ENCODE data around the gene STIL. TPM values are rescaled to one million over a fixed set of nuclear protein-coding genes. Genes with fewer than 3 reads are reported as not detected.

Gene STIL
- polyA plus RNA-seq, 2 donors = 1.6 to 2.4 TPM

DNA sequence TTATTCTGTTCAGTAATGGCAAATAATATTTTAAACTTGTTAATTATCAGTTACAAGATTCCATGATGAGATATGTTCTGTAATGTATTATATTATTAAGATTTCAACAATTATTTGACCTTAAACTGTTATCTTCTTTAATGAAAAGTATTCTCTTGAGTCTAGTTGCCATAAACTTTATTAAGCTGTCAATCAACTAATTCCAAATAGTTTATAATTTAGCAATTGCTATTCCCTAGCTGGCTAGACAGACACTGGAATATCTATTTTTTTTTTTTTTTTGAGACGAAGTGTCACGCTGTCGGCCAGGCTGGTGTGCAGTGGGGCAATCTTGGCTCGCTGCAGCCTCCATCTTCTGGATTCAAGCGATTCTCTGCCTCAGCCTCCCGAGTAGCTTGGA, 23.4 kb upstream of the STIL start:
- no peaks in the 10 kb centered on the region for H3K36me3 ChIP-seq (ENCODE audit: control insufficient read depth in 2 of 2, insufficient read depth in 2 of 2, low read length in 1 of 2)
- H3K9me3 ChIP-seq (ENCODE audit: control insufficient read depth in 2 of 2, insufficient read depth in 1 of 2, low read depth in 1 of 2, low read length in 1 of 2) = no peaks in the 10 kb centered on the region
- WGBS, 2 donors = 82 to 88% methylated on average over 6 of the region's 6 CpGs
- H3K27me3 ChIP-seq (ENCODE audit: control insufficient read depth in 1 of 2, insufficient read depth in 2 of 2, low read length in 2 of 2) = no peaks in the 10 kb centered on the region
- peaks cover 1 to 3% of the 10 kb centered on the region in 2 donors for H3K4me1 ChIP-seq (ENCODE audit: control insufficient read depth in 2 of 2, insufficient read depth in 2 of 2, low read length in 1 of 2)
- H3K4me3 ChIP-seq (ENCODE audit: low read depth in 1 of 2, low read length in 2 of 2) = no peak overlapping the region
- no peak overlapping the region for H3K27ac ChIP-seq (ENCODE audit: low read depth in 2 of 2, low read length in 1 of 2)

DNA sequence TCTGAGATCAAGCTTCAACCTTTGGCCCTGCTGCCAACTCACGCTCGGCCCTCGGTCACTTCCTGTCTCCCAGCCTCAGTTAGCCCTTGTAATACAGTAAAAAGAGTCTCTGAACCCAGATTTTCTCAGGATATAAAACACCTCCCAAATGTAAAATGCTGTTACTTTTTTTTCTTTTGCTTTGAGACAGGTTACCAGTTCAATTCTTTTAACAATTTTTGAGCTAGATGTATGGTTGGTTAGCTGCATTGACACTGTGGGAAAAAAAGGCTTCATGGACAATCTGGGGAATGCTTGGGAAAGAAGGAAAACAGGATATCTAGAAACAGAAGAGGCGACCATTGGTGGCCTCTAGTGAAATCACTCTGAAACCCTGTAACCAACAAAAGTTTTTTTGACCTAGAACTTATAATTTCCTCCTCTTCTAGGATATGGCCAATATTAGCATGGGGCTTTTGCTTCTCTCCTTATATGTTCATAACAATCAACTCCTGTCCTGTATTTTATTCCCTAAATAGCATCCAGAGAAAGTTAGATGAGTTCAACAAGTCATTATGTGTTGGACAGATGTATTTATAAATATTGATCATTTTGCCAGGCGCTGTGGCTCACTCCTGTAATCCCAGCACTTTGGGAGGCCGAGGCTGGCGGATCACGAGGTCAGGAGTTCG, 21.0 kb upstream of the STIL start:
- no peaks in the 10 kb centered on the region for H3K36me3 ChIP-seq (ENCODE audit: control insufficient read depth in 2 of 2, insufficient read depth in 2 of 2, low read length in 1 of 2)
- 45 to 47% methylated on average over 9 of the region's 9 CpGs for WGBS, 2 donors
- no peaks in the 10 kb centered on the region for H3K9me3 ChIP-seq (ENCODE audit: control insufficient read depth in 2 of 2, insufficient read depth in 1 of 2, low read depth in 1 of 2, low read length in 1 of 2)
- peaks cover 3% of the 10 kb centered on the region in 2 donors for H3K4me1 ChIP-seq (ENCODE audit: control insufficient read depth in 2 of 2, insufficient read depth in 2 of 2, low read length in 1 of 2)
- H3K4me3 ChIP-seq (ENCODE audit: low read depth in 1 of 2, low read length in 2 of 2) = peak overlapping the region; percentile 86 to 96
- H3K27me3 ChIP-seq (ENCODE audit: control insufficient read depth in 1 of 2, insufficient read depth in 2 of 2, low read length in 2 of 2) = no peaks in the 10 kb centered on the region
- peak overlapping the region; percentile 98 to 99 for H3K27ac ChIP-seq (ENCODE audit: low read depth in 2 of 2, low read length in 1 of 2)

DNA sequence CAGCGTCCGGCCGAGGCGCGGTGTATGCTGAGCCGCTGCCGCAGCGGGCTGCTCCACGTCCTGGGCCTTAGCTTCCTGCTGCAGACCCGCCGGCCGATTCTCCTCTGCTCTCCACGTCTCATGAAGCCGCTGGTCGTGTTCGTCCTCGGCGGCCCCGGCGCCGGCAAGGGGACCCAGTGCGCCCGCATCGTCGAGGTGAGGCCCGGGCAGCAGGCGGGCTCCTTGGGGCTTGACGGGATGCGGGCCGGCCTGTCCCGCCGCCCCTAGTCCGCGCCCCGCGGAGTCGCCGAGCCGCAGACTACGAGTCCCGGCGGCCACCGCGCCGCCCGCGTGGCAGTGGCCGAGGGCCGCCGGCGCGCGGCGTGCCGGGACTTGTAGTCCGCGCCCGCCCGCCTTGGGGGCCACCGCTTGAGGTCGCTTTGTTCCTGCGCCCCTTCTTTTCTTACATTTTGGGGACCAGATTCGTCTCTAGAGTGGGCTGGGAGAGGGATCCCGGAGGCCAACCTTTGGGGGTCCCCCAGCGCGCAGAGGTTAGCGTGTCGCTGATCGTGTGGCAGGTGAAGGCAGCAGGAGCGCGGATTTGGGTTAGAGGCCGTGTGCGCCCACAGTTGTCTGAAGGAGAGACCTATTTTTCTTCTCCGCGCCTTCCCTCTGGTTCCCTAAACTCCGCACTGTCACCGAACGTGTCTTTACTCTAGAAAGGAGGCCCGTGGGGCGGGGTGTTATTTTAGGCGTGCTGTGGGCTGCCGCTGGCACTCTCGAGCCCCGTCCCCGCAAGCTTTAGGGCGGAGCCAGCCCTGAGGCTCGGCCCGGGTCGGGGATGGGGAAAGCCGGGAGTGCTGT, 20.2 kb upstream of the STIL start:
- H3K36me3 ChIP-seq (ENCODE audit: control insufficient read depth in 2 of 2, insufficient read depth in 2 of 2, low read length in 1 of 2) = no peaks in the 10 kb centered on the region
- 0 to 1% methylated on average over 89 to 90 of the region's 90 CpGs for WGBS, 2 donors
- peak overlapping the region; percentile 86 to 96 for H3K4me3 ChIP-seq (ENCODE audit: low read depth in 1 of 2, low read length in 2 of 2)
- peaks cover 3% of the 10 kb centered on the region in 2 donors for H3K4me1 ChIP-seq (ENCODE audit: control insufficient read depth in 2 of 2, insufficient read depth in 2 of 2, low read length in 1 of 2)
- H3K27ac ChIP-seq (ENCODE audit: low read depth in 2 of 2, low read length in 1 of 2) = peak overlapping the region; percentile 98 to 99
- no peaks in the 10 kb centered on the region for H3K9me3 ChIP-seq (ENCODE audit: control insufficient read depth in 2 of 2, insufficient read depth in 1 of 2, low read depth in 1 of 2, low read length in 1 of 2)
- no peaks in the 10 kb centered on the region for H3K27me3 ChIP-seq (ENCODE audit: control insufficient read depth in 1 of 2, insufficient read depth in 2 of 2, low read length in 2 of 2)

DNA sequence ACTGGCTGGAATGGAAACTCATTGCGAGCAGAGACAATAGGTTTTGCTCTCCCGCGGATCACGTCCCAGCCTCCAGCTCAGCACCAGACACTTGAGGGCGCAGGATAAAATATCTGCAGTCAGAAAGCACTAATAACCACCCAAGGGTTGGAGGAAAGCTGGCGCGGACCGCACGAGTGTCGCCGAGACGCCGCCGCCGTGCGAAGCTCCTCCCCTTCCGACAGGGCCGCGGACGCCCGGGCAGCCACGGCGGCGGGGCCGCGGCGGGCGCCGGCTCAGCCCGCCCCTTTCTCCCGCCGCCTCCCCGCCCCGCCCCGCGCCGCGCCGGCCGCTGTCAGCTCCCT, 19.6 kb upstream of the STIL start, which contains the start of gene CMPK1:
Gene CMPK1 (plus strand): TSS at position 213 of the 344 bp plus-strand sequence. CDS start 156 bp downstream, outside the sequence.
- Histone ChIP-seq H3K9me3 (ENCODE audit: control insufficient read depth in 2 of 2, insufficient read depth in 1 of 2, low read depth in 1 of 2, low read length in 1 of 2) (no peaks in the 10 kb centered on the region), H3K4me1 (ENCODE audit: control insufficient read depth in 2 of 2, insufficient read depth in 2 of 2, low read length in 1 of 2) (peaks cover 3% of the 10 kb centered on the region in 2 donors), H3K36me3 (ENCODE audit: control insufficient read depth in 2 of 2, insufficient read depth in 2 of 2, low read length in 1 of 2) (no peaks in the 10 kb centered on the region), H3K4me3 (ENCODE audit: low read depth in 1 of 2, low read length in 2 of 2) (peak within 1 kb of the TSS; percentile 86 to 96), H3K27ac (ENCODE audit: low read depth in 2 of 2, low read length in 1 of 2) (peak within 1 kb of the TSS; percentile 98 to 99), H3K27me3 (ENCODE audit: control insufficient read depth in 1 of 2, insufficient read depth in 2 of 2, low read length in 2 of 2) (no peaks in the 10 kb centered on the region)
- WGBS, 2 donors = 0 to 1% methylated on average over 20 to 40 of the region's 40 CpGs

DNA sequence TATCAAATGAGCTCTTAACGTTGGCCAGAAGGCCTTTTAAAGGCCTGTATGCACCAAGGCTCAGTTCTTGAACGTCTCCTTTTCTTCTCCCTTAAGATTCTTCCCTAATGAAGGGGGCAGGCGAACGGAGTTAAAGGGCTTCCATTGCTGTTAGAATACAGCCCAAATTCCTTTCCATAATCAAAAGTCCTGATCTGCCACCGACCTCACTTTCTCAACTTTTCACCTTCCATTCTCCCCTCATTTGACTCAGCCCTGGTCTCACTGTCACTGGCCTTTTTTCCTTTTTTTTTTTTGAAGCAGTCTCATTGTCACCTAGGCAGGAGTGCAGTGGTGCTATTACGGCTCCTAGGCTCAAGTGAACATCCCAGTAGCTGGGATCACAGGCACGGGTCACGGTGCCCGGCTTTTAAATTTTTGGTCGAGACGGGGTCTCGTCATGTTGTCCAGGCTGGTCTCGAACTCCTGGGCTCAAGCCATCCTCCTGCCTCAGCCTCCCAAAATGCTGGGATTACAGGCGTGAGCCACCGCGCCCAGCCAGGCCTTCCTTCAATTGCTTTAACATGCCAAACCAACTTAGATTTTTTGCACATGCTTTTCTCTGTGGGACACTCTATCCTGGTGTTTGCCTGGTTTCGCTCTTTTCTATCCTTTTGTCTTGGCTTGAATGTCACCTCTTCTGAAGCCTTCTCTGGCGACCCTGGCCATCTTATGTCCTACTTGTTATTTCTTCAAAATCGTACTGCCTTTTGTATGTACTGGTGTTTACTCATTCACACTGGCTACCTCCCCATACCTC, 19.0 kb upstream of the STIL start:
- Histone ChIP-seq H3K27ac (ENCODE audit: low read depth in 2 of 2, low read length in 1 of 2) (peak overlapping the region; percentile 98 to 99), H3K36me3 (ENCODE audit: control insufficient read depth in 2 of 2, insufficient read depth in 2 of 2, low read length in 1 of 2) (no peaks in the 10 kb centered on the region), H3K4me1 (ENCODE audit: control insufficient read depth in 2 of 2, insufficient read depth in 2 of 2, low read length in 1 of 2) (peaks cover 3% of the 10 kb centered on the region in 2 donors), H3K27me3 (ENCODE audit: control insufficient read depth in 1 of 2, insufficient read depth in 2 of 2, low read length in 2 of 2) (no peaks in the 10 kb centered on the region), H3K9me3 (ENCODE audit: control insufficient read depth in 2 of 2, insufficient read depth in 1 of 2, low read depth in 1 of 2, low read length in 1 of 2) (no peaks in the 10 kb centered on the region), H3K4me3 (ENCODE audit: low read depth in 1 of 2, low read length in 2 of 2) (peak overlapping the region; percentile 86 to 96)
- 34 to 40% methylated on average over 19 of the region's 19 CpGs for WGBS, 2 donors

DNA sequence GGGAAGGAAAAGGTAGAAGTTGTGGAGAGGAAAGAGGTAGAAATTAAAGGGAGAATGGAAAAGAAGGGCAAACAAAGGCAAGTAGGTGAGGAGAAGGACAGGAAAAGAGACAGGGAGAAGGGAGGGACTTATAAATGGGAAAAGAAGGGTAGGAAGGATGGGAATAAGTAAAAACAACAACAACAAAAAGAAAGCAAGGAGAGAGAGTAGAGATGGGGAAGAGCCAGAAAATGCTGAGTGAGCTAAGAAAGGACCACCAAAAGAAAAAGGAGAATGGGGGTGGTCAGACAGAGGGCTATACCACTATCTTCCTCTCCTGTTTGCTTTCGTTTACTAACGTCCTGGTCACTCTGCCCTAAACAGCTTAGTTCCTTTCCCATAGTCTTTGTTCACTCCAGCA, 17.9 kb upstream of the STIL start:
- no peak overlapping the region for H3K4me3 ChIP-seq (ENCODE audit: low read depth in 1 of 2, low read length in 2 of 2)
- H3K27ac ChIP-seq (ENCODE audit: low read depth in 2 of 2, low read length in 1 of 2) = no peak overlapping the region
- no peaks in the 10 kb centered on the region for H3K27me3 ChIP-seq (ENCODE audit: control insufficient read depth in 1 of 2, insufficient read depth in 2 of 2, low read length in 2 of 2)
- H3K9me3 ChIP-seq (ENCODE audit: control insufficient read depth in 2 of 2, insufficient read depth in 1 of 2, low read depth in 1 of 2, low read length in 1 of 2) = no peaks in the 10 kb centered on the region
- peaks cover 3 to 5% of the 10 kb centered on the region in 2 donors for H3K4me1 ChIP-seq (ENCODE audit: control insufficient read depth in 2 of 2, insufficient read depth in 2 of 2, low read length in 1 of 2)
- no peaks in the 10 kb centered on the region for H3K36me3 ChIP-seq (ENCODE audit: control insufficient read depth in 2 of 2, insufficient read depth in 2 of 2, low read length in 1 of 2)
- 85 to 89% methylated on average over 2 of the region's 2 CpGs for WGBS, 2 donors

DNA sequence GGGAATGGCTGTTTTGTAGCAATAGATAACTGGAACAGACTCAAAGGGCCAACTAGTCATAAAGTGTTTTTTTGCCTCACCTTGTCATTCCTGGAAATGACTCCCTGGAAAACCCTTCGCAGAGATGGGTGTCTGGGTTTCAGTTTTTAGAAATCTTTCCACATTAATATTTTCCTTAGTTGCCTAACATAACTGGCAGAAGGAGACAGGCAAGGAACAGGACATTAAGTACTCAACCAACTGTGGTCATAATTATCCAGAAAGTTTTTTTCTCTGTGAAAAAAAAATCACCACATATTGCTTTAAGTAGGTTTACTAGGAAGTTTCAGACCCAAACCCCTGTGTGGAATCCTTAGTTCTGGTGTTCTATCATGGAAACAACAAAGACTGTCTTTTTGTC, 16.3 kb upstream of the STIL start:
- 83 to 91% methylated on average over 1 of the region's 1 CpG for WGBS, 2 donors
- no peak overlapping the region for H3K4me3 ChIP-seq (ENCODE audit: low read depth in 1 of 2, low read length in 2 of 2)
- H3K36me3 ChIP-seq (ENCODE audit: control insufficient read depth in 2 of 2, insufficient read depth in 2 of 2, low read length in 1 of 2) = no peaks in the 10 kb centered on the region
- no peaks in the 10 kb centered on the region for H3K9me3 ChIP-seq (ENCODE audit: control insufficient read depth in 2 of 2, insufficient read depth in 1 of 2, low read depth in 1 of 2, low read length in 1 of 2)
- H3K4me1 ChIP-seq (ENCODE audit: control insufficient read depth in 2 of 2, insufficient read depth in 2 of 2, low read length in 1 of 2) = peaks cover 3% of the 10 kb centered on the region in 2 donors
- no peak overlapping the region for H3K27ac ChIP-seq (ENCODE audit: low read depth in 2 of 2, low read length in 1 of 2)
- no peaks in the 10 kb centered on the region for H3K27me3 ChIP-seq (ENCODE audit: control insufficient read depth in 1 of 2, insufficient read depth in 2 of 2, low read length in 2 of 2)

DNA sequence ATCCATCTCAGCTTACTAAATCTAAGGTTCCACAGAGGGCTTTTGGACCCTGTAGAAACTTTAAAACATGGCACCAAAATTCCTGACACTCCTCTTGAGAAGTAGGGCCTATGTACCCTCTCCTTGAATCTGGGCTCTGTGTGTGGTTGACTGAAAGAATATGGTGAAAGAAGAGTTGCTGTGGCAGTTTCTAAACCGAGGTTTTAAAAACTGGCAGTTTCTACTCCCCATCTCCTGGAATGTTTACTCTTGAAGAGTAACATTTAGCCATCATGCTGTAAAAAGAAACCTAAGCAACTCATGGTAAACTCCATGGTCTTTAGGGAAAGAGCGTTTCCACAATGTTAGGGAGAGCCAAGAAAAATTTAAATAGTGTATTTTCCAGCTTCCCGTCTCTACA, 15.0 kb upstream of the STIL start:
- H3K27me3 ChIP-seq (ENCODE audit: control insufficient read depth in 1 of 2, insufficient read depth in 2 of 2, low read length in 2 of 2) = no peaks in the 10 kb centered on the region
- H3K4me3 ChIP-seq (ENCODE audit: low read depth in 1 of 2, low read length in 2 of 2) = no peak overlapping the region
- WGBS, 2 donors = 91 to 93% methylated on average over 3 of the region's 3 CpGs
- H3K9me3 ChIP-seq (ENCODE audit: control insufficient read depth in 2 of 2, insufficient read depth in 1 of 2, low read depth in 1 of 2, low read length in 1 of 2) = no peaks in the 10 kb centered on the region
- no peaks in the 10 kb centered on the region for H3K36me3 ChIP-seq (ENCODE audit: control insufficient read depth in 2 of 2, insufficient read depth in 2 of 2, low read length in 1 of 2)
- H3K4me1 ChIP-seq (ENCODE audit: control insufficient read depth in 2 of 2, insufficient read depth in 2 of 2, low read length in 1 of 2) = peaks cover 3% of the 10 kb centered on the region in 2 donors
- peak overlapping the region; percentile 39 to 82 for H3K27ac ChIP-seq (ENCODE audit: low read depth in 2 of 2, low read length in 1 of 2)

DNA sequence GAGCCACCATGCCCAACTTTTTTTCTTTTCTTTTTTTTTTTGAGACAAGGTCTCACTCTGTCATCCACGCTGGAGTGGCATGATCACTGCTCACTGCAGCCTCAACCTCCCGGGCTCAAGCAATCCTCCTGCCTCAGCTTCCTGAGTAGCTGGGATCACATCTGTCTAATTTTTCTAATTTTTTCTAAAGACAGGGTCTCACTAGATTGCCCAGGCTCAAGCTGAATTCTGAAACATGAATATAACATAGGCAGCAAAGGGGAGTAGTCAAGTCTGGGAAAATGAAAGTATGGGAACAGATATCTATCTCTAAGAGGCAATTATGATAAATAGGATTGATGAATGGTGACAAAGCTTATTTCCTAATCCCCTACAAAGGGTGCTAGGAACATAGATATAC, 12.3 kb upstream of the STIL start:
- Histone ChIP-seq H3K4me3 (ENCODE audit: low read depth in 1 of 2, low read length in 2 of 2) (no peak overlapping the region), H3K9me3 (ENCODE audit: control insufficient read depth in 2 of 2, insufficient read depth in 1 of 2, low read depth in 1 of 2, low read length in 1 of 2) (no peaks in the 10 kb centered on the region), H3K27ac (ENCODE audit: low read depth in 2 of 2, low read length in 1 of 2) (peak overlapping the region; percentile 46 to 79), H3K4me1 (ENCODE audit: control insufficient read depth in 2 of 2, insufficient read depth in 2 of 2, low read length in 1 of 2) (peaks cover 0 to 3% of the 10 kb centered on the region in 2 donors), H3K27me3 (ENCODE audit: control insufficient read depth in 1 of 2, insufficient read depth in 2 of 2, low read length in 2 of 2) (no peaks in the 10 kb centered on the region), H3K36me3 (ENCODE audit: control insufficient read depth in 2 of 2, insufficient read depth in 2 of 2, low read length in 1 of 2) (no peaks in the 10 kb centered on the region)
- WGBS, 2 donors = 84 to 86% methylated on average over 2 of the region's 2 CpGs
